ENCODE measurements around the gene HBG1. TPM values are rescaled to one million over a fixed set of nuclear protein-coding genes. Genes with fewer than 3 reads are reported as not detected.

HBG1 gene
- total RNA-seq, 1 experiment from 2014 or later: not detected

- in situ Hi-C loops (cut with HindIII; ENCODE audit: low pct_unique_long_range_greater_than_20kb, low sequenced_read_pairs): no loop called here
Observed at GRCh38 chr11:5235364-5236095, 14.1 kb downstream of the HBG1 start.

DNA sequence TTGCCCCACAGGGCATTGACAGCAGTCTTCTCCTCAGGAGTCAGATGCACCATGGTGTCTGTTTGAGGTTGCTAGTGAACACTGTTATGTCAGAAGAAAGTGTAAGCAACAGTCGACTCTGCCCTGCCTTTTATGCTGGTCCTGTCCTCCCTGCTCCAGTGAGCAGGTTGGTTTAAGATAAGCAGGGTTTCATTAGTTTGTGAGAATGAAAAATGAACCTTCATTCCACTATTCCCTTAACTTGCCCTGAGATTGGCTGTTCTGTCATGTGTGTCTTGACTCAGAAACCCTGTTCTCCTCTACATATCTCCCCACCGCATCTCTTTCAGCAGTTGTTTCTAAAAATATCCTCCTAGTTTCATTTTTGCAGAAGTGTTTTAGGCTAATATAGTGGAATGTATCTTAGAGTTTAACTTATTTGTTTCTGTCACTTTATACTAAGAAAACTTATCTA, 15.2 kb downstream of the HBG1 start, which contains the start of gene HBD:
HBD (minus strand) TSS at position 103 of the 454 bp plus-strand sequence; CDS start at position 53, 50 bp downstream.
- in situ Hi-C loops (cut with HindIII; ENCODE audit: low pct_unique_long_range_greater_than_20kb, low sequenced_read_pairs): no loop called here
- DNase-seq (ENCODE audit: low read depth): no peak

More at GRCh38 chr11:5235364-5236095, 14.1 kb downstream of the HBG1 start:
- DNase-seq (ENCODE audit: low read depth): no peak

DNA sequence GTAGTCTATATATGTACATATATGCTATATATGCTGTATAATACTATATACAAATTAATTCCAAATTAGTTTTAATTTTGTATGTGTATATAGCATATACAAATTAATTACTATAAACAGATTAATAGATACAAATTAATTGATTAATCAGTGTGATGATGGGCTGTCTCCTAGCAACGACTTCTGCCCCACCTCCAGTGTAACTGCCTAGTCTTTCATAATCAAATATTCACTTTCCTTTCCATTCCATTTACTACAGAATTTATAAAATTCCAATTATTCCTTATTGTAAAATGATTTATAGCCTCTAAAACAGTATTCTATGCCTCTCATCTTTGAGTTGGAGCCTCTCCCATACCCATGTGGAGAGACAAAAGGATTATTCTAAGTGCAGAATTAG, 16.4 kb downstream of the HBG1 start:
- in situ Hi-C loops (cut with HindIII; ENCODE audit: low pct_unique_long_range_greater_than_20kb, low sequenced_read_pairs): no loop called here

GRCh38 chr11:5232821-5233220, 16.8 kb downstream of the HBG1 start:
- no peak for DNase-seq (ENCODE audit: low read depth)
- in situ Hi-C loops (cut with HindIII; ENCODE audit: low pct_unique_long_range_greater_than_20kb, low sequenced_read_pairs): no loop called here

More for the DNA sequence above, 16.4 kb downstream of the HBG1 start:
- no peak for DNase-seq (ENCODE audit: low read depth)

GRCh38 chr11:5232176-5232575, 17.5 kb downstream of the HBG1 start:
- in situ Hi-C loops (cut with HindIII; ENCODE audit: low pct_unique_long_range_greater_than_20kb, low sequenced_read_pairs): no loop called here
- DNase-seq (ENCODE audit: low read depth): no peak

GRCh38 chr11:5231111-5231510, 18.5 kb downstream of the HBG1 start:
- DNase-seq (ENCODE audit: low read depth): no peak
- in situ Hi-C loops (cut with HindIII; ENCODE audit: low pct_unique_long_range_greater_than_20kb, low sequenced_read_pairs): no loop called here

DNA sequence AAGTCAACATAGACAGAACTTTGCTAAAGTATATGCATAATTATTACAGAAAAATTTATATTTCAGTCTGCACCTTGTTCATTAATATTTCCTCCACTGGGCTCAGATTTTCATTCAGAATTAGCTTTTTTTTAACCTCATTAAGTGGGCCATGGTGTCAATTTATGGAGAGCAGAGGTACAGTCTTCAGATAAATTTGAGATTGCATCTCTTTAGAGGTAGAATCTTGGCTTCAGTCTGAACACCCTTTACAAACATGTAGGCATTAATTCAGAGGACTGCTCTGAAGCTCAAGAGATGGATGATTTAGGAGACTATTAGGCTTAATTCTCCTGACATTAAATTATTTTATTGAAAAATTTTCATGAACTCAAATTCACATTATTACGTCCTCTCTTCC, 19.4 kb downstream of the HBG1 start:
- DNase-seq (ENCODE audit: low read depth): no peak
- in situ Hi-C loops (cut with HindIII; ENCODE audit: low pct_unique_long_range_greater_than_20kb, low sequenced_read_pairs): no loop called here

GRCh38 chr11:5229796-5230195, 19.9 kb downstream of the HBG1 start:
- in situ Hi-C loops (cut with HindIII; ENCODE audit: low pct_unique_long_range_greater_than_20kb, low sequenced_read_pairs): no loop called here
- no peak for DNase-seq (ENCODE audit: low read depth)

GRCh38 chr11:5229356-5229755, 20.3 kb downstream of the HBG1 start:
- in situ Hi-C loops (cut with HindIII; ENCODE audit: low pct_unique_long_range_greater_than_20kb, low sequenced_read_pairs): no loop called here
- DNase-seq (ENCODE audit: low read depth): no peak

DNA sequence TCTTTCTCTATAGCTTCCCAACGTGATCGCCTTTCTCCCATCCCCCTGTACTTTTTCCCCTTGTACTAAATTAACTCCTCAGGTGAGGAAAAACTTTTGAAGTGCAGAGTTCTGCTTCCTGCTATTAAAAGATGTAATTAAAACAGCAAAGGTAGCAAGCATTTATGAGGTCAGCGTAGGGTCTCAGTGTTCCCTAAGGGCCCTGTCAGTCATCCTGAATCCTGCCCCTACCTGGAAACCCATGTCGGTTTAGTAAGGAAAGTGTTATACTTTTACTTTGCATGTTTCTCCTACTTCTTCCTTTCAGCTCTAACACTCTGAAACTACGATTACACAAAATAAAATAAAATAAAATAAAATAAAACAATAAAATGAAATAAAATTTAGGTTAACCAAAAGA, 21.5 kb downstream of the HBG1 start:
- no peak for DNase-seq (ENCODE audit: low read depth)
- in situ Hi-C loops (cut with HindIII; ENCODE audit: low pct_unique_long_range_greater_than_20kb, low sequenced_read_pairs): no loop called here

DNA sequence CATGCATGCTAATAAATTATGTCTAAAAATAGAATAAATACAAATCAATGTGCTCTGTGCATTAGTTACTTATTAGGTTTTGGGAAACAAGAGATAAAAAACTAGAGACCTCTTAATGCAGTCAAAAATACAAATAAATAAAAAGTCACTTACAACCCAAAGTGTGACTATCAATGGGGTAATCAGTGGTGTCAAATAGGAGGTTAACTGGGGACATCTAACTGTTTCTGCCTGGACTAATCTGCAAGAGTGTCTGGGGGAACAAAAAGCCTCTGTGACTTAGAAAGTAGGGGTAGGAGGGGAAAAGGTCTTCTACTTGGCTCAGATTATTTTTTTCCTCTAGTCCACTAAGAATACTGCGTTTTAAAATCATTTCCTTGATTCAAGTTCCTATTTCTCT, 22.0 kb downstream of the HBG1 start:
- in situ Hi-C loops (cut with HindIII; ENCODE audit: low pct_unique_long_range_greater_than_20kb, low sequenced_read_pairs): no loop called here

DNA sequence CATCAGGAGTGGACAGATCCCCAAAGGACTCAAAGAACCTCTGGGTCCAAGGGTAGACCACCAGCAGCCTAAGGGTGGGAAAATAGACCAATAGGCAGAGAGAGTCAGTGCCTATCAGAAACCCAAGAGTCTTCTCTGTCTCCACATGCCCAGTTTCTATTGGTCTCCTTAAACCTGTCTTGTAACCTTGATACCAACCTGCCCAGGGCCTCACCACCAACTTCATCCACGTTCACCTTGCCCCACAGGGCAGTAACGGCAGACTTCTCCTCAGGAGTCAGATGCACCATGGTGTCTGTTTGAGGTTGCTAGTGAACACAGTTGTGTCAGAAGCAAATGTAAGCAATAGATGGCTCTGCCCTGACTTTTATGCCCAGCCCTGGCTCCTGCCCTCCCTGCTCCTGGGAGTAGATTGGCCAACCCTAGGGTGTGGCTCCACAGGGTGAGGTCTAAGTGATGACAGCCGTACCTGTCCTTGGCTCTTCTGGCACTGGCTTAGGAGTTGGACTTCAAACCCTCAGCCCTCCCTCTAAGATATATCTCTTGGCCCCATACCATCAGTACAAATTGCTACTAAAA, 22.8 kb downstream of the HBG1 start, which contains the start of gene HBB:
HBB (minus strand) TSS at position 340 of the 579 bp plus-strand sequence; CDS start at position 290, 50 bp downstream.
- in situ Hi-C loops (cut with HindIII; ENCODE audit: low pct_unique_long_range_greater_than_20kb, low sequenced_read_pairs): no loop called here
- DNase-seq (ENCODE audit: low read depth): no peak

More for the DNA sequence above, 22.0 kb downstream of the HBG1 start:
- DNase-seq (ENCODE audit: low read depth): no peak

- in situ Hi-C loops (cut with HindIII; ENCODE audit: low pct_unique_long_range_greater_than_20kb, low sequenced_read_pairs): no loop called here
- DNase-seq (ENCODE audit: low read depth): no peak
Observed at GRCh38 chr11:5225480-5225871, 24.2 kb downstream of the HBG1 start.

- no peak for DNase-seq (ENCODE audit: low read depth)
- in situ Hi-C loops (cut with HindIII; ENCODE audit: low pct_unique_long_range_greater_than_20kb, low sequenced_read_pairs): no loop called here
Observed at GRCh38 chr11:5224538-5225479, 24.8 kb downstream of the HBG1 start.

DNA sequence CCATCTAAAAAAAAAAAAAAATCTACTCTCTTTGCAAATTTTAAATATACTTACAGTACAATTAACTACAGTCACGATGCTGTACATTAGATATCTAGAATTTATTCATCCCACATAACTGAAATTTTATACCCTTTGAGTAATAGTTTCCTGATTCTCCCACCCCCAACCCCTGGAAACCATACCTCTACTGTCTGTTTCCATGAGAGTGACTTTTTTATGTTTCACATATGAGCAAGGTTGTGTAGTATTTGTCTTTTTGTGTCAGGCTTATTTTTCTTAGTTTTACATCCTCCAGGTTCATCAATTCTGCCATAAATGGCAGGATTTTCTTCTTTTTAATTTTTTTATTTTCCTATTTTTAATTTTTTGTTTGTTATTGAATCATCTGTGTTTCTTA, 26.0 kb downstream of the HBG1 start:
- DNase-seq (ENCODE audit: low read depth): no peak
- in situ Hi-C loops (cut with HindIII; ENCODE audit: low pct_unique_long_range_greater_than_20kb, low sequenced_read_pairs): no loop called here

GRCh38 chr11:5223146-5223545, 26.5 kb downstream of the HBG1 start:
- DNase-seq (ENCODE audit: low read depth): no peak
- in situ Hi-C loops (cut with HindIII; ENCODE audit: low pct_unique_long_range_greater_than_20kb, low sequenced_read_pairs): no loop called here

GRCh38 chr11:5210376-5210885, 39.2 kb downstream of the HBG1 start:
- in situ Hi-C loops (cut with HindIII; ENCODE audit: low pct_unique_long_range_greater_than_20kb, low sequenced_read_pairs): no loop called here
- no peak for DNase-seq (ENCODE audit: low read depth)

- in situ Hi-C loops (cut with HindIII; ENCODE audit: low pct_unique_long_range_greater_than_20kb, low sequenced_read_pairs): no loop called here
Observed at GRCh38 chr11:5204787-5205186, 44.9 kb downstream of the HBG1 start.

More at GRCh38 chr11:5204787-5205186, 44.9 kb downstream of the HBG1 start:
- peak; percentile 44 for DNase-seq (ENCODE audit: low read depth)

Data from Caki2 (cell line).